ENCODE measurements around the gene SPG7.

The SPG7 gene

GRCh38 chr16:89550421-89551007, 42.3 kb downstream of the SPG7 start:
- no peaks in the 10 kb centered on the region for H3K9me3 ChIP-seq (replicated peaks; ENCODE audit: low read length)

GRCh38 chr16:89552329-89552728, 44.1 kb downstream of the SPG7 start:
- Histone ChIP-seq H3K27me3 (ENCODE audit: control insufficient read depth, insufficient read depth, low read length) (no peaks in the 10 kb centered on the region), H3K9me3 (replicated peaks; ENCODE audit: low read length) (no peaks in the 10 kb centered on the region), H3K4me2 (ENCODE audit: low read length) (no peak overlapping the region), H3K4me3 (ENCODE audit: low read length) (no peak overlapping the region), H3K9ac (ENCODE audit: low read depth, low read length) (no peak overlapping the region), H3K36me3 (ENCODE audit: insufficient read depth, low read length) (peaks cover 75% of the 10 kb centered on the region), H3K4me1 (ENCODE audit: control insufficient read depth, insufficient read depth, low read length) (no peaks in the 10 kb centered on the region)

More at GRCh38 chr16:89550421-89551007, 42.3 kb downstream of the SPG7 start:
- H3K4me1 ChIP-seq (ENCODE audit: control insufficient read depth, insufficient read depth, low read length): no peaks in the 10 kb centered on the region
- H3K36me3 ChIP-seq (ENCODE audit: insufficient read depth, low read length): peaks cover 71% of the 10 kb centered on the region
- no peak overlapping the region for H3K4me2 ChIP-seq (ENCODE audit: low read length)
- no peaks in the 10 kb centered on the region for H3K27me3 ChIP-seq (ENCODE audit: control insufficient read depth, insufficient read depth, low read length)
- H3K4me3 ChIP-seq (ENCODE audit: low read length): no peak overlapping the region
- H3K9ac ChIP-seq (ENCODE audit: low read depth, low read length): no peak overlapping the region

DNA sequence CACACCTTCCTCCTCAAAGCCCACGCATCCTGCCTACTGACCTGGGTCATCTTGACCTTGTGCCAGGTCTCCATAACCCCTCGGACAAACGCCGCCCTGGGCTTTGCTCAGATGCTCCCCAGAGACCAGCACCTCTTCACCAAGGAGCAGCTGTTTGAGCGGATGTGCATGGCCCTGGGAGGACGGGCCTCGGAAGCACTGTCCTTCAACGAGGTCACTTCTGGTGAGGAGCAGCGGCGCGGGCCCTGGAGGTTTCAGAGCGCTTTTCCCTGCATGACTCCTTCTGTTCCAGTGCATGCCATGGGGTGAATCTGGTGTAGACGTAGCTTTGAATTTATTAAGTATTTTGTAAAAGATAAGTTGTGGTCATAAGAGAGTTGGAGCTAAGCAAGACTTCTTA, 44.7 kb downstream of the SPG7 start:
- no peak overlapping the region for H3K4me2 ChIP-seq (ENCODE audit: low read length)
- no peaks in the 10 kb centered on the region for H3K27me3 ChIP-seq (ENCODE audit: control insufficient read depth, insufficient read depth, low read length)
- no peaks in the 10 kb centered on the region for H3K9me3 ChIP-seq (replicated peaks; ENCODE audit: low read length)
- H3K4me1 ChIP-seq (ENCODE audit: control insufficient read depth, insufficient read depth, low read length): no peaks in the 10 kb centered on the region
- H3K9ac ChIP-seq (ENCODE audit: low read depth, low read length): no peak overlapping the region
- peaks cover 75% of the 10 kb centered on the region for H3K36me3 ChIP-seq (ENCODE audit: insufficient read depth, low read length)
- H3K4me3 ChIP-seq (ENCODE audit: low read length): no peak overlapping the region

- peaks cover 68% of the 10 kb centered on the region for H3K36me3 ChIP-seq (ENCODE audit: insufficient read depth, low read length)
- no peak overlapping the region for H3K9ac ChIP-seq (ENCODE audit: low read depth, low read length)
Measured at GRCh38 chr16:89553733-89554132, 45.5 kb downstream of the SPG7 start.

DNA sequence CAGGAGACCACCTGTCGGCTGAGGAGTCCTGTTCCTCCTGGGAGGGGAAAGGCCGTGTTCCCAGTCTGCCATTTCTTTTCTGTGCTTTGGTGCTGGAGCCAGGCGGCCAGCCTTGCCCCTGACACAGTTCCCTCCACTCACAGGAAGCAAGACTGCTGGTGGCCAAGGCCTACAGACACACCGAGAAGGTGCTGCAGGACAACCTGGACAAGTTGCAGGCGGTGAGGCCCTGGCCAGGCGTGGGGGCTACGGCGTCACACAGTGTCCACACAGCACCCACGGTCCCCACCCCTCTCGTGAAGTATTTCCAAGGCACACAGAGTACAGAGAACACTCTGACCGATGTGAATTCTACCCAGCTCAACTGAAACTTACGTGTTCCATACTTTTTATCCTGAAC, 46.1 kb downstream of the SPG7 start:
- Histone ChIP-seq H3K4me2 (ENCODE audit: low read length) (no peak overlapping the region), H3K4me1 (ENCODE audit: control insufficient read depth, insufficient read depth, low read length) (peaks cover 6% of the 10 kb centered on the region), H3K4me3 (ENCODE audit: low read length) (no peak overlapping the region), H3K27me3 (ENCODE audit: control insufficient read depth, insufficient read depth, low read length) (no peaks in the 10 kb centered on the region), H3K9ac (ENCODE audit: low read depth, low read length) (no peak overlapping the region), H3K9me3 (replicated peaks; ENCODE audit: low read length) (no peaks in the 10 kb centered on the region), H3K36me3 (ENCODE audit: insufficient read depth, low read length) (peaks cover 62% of the 10 kb centered on the region)

More at GRCh38 chr16:89553733-89554132, 45.5 kb downstream of the SPG7 start:
- H3K4me2 ChIP-seq (ENCODE audit: low read length): no peak overlapping the region
- no peak overlapping the region for H3K4me3 ChIP-seq (ENCODE audit: low read length)
- peaks cover 1% of the 10 kb centered on the region for H3K4me1 ChIP-seq (ENCODE audit: control insufficient read depth, insufficient read depth, low read length)
- no peaks in the 10 kb centered on the region for H3K9me3 ChIP-seq (replicated peaks; ENCODE audit: low read length)
- no peaks in the 10 kb centered on the region for H3K27me3 ChIP-seq (ENCODE audit: control insufficient read depth, insufficient read depth, low read length)

GRCh38 chr16:89555265-89555664, 47.1 kb downstream of the SPG7 start:
- Histone ChIP-seq H3K36me3 (ENCODE audit: insufficient read depth, low read length) (peaks cover 55% of the 10 kb centered on the region), H3K4me3 (ENCODE audit: low read length) (no peak overlapping the region), H3K4me1 (ENCODE audit: control insufficient read depth, insufficient read depth, low read length) (peaks cover 15% of the 10 kb centered on the region)

DNA sequence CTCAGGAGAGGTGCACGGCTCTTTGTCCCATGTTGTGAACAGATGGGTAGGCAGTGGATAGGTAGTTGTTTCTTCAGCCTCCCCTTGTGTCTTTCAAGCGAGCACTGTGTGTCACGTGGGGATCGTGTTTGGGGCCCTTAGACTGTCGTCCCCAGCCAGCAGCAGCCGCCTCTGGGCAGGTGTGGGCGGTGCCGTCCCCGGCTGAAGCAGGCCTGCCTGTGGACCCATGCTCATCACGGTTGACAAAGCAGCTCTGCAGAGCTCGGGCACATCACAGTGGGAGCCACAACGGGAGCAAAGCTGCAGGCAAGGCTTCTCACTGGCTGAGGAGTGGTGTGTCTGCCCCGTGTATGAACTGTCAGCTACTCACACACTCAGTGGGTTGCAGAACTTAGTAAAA, 47.6 kb downstream of the SPG7 start:
- peaks cover 15% of the 10 kb centered on the region for H3K4me1 ChIP-seq (ENCODE audit: control insufficient read depth, insufficient read depth, low read length)
- no peak overlapping the region for H3K4me2 ChIP-seq (ENCODE audit: low read length)
- no peaks in the 10 kb centered on the region for H3K27me3 ChIP-seq (ENCODE audit: control insufficient read depth, insufficient read depth, low read length)
- no peak overlapping the region for H3K9ac ChIP-seq (ENCODE audit: low read depth, low read length)
- no peaks in the 10 kb centered on the region for H3K9me3 ChIP-seq (replicated peaks; ENCODE audit: low read length)
- H3K4me3 ChIP-seq (ENCODE audit: low read length): no peak overlapping the region
- H3K36me3 ChIP-seq (ENCODE audit: insufficient read depth, low read length): peaks cover 52% of the 10 kb centered on the region

More at GRCh38 chr16:89555265-89555664, 47.1 kb downstream of the SPG7 start:
- Histone ChIP-seq H3K9me3 (replicated peaks; ENCODE audit: low read length) (no peaks in the 10 kb centered on the region), H3K27me3 (ENCODE audit: control insufficient read depth, insufficient read depth, low read length) (no peaks in the 10 kb centered on the region), H3K9ac (ENCODE audit: low read depth, low read length) (no peak overlapping the region), H3K4me2 (ENCODE audit: low read length) (no peak overlapping the region)

DNA sequence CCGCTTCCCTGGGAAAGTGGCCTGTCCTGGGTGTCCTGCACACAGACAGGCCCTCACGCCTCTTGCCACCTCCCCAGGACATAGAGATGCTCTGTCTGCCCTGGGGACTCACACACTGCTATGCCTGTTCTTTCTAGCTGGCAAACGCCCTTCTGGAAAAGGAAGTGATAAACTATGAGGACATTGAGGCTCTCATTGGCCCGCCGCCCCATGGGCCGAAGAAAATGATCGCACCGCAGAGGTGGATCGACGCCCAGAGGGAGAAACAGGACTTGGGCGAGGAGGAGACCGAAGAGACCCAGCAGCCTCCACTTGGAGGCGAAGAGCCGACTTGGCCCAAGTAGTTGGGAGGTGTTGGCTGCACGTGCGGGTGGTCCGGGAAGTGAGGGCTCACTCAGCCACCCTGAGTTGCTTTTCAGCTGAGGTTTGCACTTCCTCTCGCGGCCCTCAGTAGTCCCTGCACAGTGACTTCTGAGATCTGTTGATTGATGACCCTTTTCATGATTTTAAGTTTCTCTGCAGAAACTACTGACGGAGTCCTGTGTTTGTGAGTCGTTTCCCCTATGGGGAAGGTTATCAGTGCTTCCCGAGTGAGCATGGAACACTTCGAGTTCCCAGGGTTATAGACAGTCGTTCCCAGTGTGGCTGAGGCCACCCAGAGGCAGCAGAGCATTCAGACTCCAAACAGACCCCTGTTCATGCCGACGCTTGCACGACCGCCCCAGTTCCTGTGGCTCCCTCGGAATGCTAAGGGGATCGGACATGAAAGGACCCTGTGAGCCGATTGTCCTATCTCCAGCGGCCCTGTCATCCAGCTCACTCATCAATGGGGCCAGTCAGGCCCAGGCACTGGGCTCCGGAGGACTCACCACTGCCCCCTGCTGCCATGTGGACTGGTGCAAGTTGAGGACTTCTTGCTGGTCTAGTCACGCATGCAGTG, 48.8 kb downstream of the SPG7 start:
- Histone ChIP-seq H3K4me2 (ENCODE audit: low read length) (no peak overlapping the region), H3K36me3 (ENCODE audit: insufficient read depth, low read length) (peaks cover 52% of the 10 kb centered on the region)

DNA sequence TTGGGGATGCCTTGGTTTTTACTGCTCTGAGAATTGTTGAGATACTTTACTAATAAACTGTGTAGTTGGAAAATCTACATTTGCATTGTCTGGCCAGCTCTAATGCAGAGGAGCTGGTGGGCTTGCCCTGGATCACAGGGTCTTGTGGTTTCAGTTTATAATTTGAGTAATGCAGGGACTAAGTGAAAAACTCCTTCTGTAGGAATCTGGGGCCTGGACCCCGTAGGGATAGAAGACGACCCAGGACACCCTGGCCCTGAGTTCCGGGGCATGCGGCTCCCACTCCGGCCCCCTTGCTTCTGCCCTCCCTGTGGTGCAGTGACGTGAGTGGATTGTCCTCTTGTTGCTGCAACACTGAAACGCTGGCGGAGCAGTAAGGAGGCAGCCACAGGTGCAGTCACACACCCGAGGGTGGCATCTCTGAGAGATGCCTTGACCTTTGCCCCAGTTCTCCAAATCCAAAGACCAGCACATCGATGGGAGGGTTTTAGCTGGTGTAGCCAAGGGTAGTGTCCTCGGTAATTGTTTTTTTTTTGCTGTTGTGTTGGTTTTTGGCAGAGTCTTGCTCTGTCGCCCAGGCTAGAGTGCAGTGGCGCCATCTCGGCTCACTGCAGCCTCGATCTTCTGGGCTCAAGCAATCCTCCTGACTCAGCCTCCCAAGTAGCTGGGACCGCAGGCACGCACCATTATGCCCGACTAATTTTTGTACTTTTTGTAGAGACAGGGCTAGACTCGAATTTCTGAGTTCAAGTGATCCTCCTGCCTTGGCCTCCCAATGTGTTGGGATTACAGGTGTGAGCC, 49.7 kb downstream of the SPG7 start:
- H3K27me3 ChIP-seq (ENCODE audit: control insufficient read depth, insufficient read depth, low read length): no peaks in the 10 kb centered on the region
- H3K4me2 ChIP-seq (ENCODE audit: low read length): no peak overlapping the region
- H3K9ac ChIP-seq (ENCODE audit: low read depth, low read length): no peak overlapping the region
- peaks cover 27% of the 10 kb centered on the region for H3K4me1 ChIP-seq (ENCODE audit: control insufficient read depth, insufficient read depth, low read length)
- H3K9me3 ChIP-seq (replicated peaks; ENCODE audit: low read length): no peaks in the 10 kb centered on the region
- no peak overlapping the region for H3K4me3 ChIP-seq (ENCODE audit: low read length)
- peaks cover 54% of the 10 kb centered on the region for H3K36me3 ChIP-seq (ENCODE audit: insufficient read depth, low read length)

More for the DNA sequence above, 48.8 kb downstream of the SPG7 start:
- Histone ChIP-seq H3K9me3 (replicated peaks; ENCODE audit: low read length) (no peaks in the 10 kb centered on the region), H3K4me1 (ENCODE audit: control insufficient read depth, insufficient read depth, low read length) (peaks cover 18% of the 10 kb centered on the region), H3K9ac (ENCODE audit: low read depth, low read length) (no peak overlapping the region), H3K4me3 (ENCODE audit: low read length) (no peak overlapping the region), H3K27me3 (ENCODE audit: control insufficient read depth, insufficient read depth, low read length) (no peaks in the 10 kb centered on the region)

DNA sequence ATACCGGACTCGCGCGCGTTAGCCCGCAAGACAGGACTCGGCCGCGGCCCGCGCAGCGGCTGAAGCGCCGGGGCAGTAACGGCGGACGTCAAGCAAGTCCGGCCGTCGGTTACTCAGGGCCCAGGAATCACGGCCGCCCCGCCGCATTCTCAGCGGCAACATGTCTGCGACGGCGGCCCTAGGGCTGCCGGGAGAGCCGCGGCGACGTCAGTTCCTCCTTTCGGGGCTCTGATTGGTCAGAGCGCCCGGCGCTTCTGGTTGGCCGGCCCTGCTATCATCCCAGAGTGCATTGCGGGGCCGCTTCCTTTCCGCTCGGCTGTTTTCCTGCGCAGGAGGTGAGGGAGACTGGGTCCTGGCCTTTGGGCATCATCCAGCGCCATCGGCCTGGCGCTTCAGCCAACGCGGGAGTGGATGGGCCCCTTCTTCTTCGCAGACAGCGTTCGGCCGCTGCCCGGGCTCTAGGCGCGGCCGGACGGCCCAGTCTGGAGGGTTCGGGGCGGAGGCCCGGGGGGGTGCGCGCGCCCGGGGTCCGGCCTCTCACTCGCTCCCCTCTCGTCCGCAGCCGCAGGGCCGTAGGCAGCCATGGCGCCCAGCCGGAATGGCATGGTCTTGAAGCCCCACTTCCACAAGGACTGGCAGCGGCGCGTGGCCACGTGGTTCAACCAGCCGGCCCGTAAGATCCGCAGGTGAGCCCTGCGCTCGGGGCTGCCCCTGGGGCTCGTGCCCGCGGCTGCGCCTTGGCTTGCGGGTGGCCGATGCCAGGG, 52.4 kb downstream of the SPG7 start, which contains the start of gene RPL13:
TSS of gene RPL13 (plus strand) at position 305 of the 764 bp plus-strand sequence. CDS start at position 583, 278 bp downstream.
- peak within 1 kb of the TSS; percentile 92 for H3K4me2 ChIP-seq (ENCODE audit: low read length)
- H3K9me3 ChIP-seq (replicated peaks; ENCODE audit: low read length): no peaks in the 10 kb centered on the region
- H3K27me3 ChIP-seq (ENCODE audit: control insufficient read depth, insufficient read depth, low read length): no peaks in the 10 kb centered on the region
- H3K4me3 ChIP-seq (ENCODE audit: low read length): peak within 1 kb of the TSS; percentile 90
- peaks cover 54% of the 10 kb centered on the region for H3K4me1 ChIP-seq (ENCODE audit: control insufficient read depth, insufficient read depth, low read length)
- H3K9ac ChIP-seq (ENCODE audit: low read depth, low read length): peak within 1 kb of the TSS; percentile 98
- peaks cover 62% of the 10 kb centered on the region for H3K36me3 ChIP-seq (ENCODE audit: insufficient read depth, low read length)
